ENCODE data around the gene ADAMTS12.

ADAMTS12 gene

DNA sequence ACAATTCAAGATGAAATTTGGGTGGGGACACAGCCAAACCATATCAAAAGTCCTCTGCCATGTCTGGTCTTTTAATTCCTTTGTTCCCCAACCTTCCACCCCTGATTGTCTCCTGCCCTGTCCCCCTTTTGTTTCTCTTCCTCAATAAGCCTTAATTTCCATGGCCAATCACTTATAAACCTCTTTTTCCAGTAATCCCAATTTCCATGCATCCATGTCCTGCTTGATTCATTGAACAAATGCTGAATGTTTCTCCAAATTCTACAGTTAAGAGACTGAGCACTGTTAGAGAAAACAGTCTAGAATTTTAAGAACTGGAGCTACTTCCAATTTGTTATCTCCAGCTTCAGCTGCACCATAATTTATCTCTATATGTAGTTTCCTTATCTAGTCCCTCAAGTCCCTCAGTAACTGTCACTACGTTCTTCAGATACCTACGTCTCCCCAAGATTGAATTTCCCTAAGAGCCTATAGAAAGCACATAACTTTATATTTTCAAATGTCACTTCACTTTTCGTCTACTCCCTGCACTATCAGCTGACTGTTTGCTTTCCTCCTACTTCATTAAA is 416.8 kb downstream of the ADAMTS12 start:
- no peak for DNase-seq (ENCODE audit: low spot score)

DNA sequence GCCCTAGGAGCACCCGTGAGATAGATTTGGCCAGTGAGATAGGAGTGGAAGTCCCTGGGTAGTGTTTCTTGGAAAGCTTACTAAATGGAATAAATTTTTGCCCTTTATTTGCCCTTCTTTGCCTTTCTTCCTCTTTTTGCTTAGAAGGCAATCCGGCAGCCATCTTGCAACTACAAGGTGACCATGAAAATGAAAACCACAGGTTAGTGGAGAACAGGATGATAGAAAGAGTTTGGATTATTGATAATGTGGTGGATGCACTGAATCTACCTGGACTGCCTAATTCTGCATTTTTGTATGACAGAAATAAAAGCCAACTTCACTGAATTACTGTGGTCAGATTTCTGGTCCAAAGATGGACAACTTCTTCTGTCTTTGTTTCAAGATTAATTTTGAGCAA is 417.8 kb downstream of the ADAMTS12 start:
- DNase-seq (ENCODE audit: low spot score): no peak

All from left forelimb (tissue), 1 donor.